Activated T-cell treated with anti-CD3 and anti-CD28 coated beads, Interleukin-2, amount 50 U/mL, for 48 hours (primary cell): ENCODE results near the gene CXCR6.
"Not testable (repeated sequence)": the region's sequence is repeated elsewhere in the genome, so short reads cannot be mapped to it uniquely, and the experiment has no call there.

Experiments
- DNase-seq, 2 experiments: peaks; one replicate each; pipeline ENCODE4 v3.0.0-alpha.2; 2020

The CXCR6 gene

DNA sequence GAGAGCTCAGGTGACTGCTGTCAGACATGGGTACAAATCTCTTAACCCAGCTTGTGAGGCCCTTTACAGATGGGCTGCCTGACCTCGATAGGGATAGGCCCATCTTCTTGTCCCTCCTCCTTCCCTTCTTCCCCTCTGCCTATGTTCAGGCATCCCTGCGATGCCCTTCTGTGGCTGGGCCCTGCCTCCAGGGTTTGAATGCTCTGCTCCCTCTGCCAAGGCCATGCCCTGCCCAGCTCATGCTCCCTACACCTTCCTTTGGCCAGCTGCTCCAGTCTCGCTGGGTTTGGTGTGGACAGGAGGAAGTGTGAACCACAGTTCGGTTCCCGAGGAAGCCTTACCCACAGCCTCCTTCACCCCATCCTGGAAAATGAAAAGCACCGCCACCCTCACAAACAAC lies 48.1 kb downstream of the CXCR6 start:
- no peak for DNase-seq

DNA sequence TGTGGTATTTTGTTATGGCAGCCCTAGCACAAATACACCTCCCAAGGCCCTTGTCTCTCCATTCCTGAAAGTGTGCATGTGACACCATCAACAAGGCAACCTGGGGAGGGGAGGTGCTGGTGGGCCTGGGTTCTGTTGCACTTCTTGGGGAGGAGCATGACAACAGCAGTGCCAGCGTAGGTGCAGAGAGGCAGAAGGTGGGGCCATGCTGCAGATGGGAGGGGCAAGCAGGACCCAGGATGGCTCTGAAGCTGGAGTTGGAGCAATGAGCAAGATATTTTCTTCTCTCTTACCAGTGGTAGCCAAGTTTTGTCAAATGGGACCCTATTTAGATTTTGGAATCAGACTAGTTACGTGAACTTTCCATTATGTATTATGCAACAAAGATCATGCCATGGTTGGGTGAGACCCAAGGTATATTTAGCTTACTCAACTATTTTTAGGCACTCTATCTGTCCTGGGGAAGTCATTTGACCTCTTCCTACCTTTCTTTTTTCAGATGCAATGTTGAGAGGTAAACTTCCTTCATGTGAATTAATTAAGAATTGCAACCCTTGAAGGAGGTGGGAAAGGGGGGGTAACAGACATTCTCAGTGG lies 49.0 kb downstream of the CXCR6 start:
- DNase-seq = no peak

DNA sequence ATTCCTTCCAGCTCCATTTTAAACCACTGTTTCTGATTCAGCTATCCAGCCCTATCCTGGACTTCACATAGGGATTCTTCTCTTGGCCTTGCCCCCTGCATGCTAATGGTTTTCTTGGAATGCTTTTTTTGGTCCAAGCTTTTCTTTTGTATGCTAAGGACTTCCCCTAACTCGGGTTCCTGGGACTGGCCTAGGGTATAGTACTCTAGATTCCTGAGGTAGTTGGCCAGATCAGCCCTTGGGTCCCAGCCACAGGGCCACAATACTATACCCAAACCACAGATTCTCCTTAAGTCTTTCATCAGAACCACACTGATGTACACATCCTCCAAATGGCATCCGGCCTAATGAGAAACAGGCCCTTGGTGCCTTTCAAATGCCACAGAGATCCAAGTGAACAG lies 49.6 kb downstream of the CXCR6 start:
- DNase-seq = no peak

DNA sequence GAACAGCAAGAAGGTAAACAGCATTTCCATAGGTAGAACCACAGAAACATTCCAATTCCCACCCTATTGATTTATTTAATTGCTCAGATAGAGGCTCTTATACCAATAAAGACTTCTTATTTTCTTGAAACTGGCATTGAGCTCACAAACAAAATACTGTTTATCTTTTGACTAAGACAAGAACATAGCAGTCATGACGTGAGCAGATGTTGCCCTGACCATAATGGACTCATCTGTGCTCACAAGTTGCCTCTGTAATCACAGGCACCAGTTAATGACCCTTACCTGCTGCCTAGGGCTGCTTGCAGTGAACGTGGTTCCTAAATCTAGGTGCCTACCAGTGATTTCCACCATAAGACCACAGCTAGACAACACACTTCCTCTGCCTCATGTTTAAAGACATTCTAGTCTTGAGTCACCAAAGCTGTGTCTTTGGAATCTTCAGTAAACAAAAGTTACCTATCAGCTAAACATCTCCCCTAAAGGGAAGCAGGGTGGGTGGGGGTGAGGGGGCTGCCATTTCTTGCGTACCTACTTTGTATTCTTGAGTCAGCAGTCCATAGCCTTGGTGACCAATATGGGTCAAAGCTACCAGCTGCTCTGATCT lies 50.3 kb downstream of the CXCR6 start:
- DNase-seq = no peak

DNA sequence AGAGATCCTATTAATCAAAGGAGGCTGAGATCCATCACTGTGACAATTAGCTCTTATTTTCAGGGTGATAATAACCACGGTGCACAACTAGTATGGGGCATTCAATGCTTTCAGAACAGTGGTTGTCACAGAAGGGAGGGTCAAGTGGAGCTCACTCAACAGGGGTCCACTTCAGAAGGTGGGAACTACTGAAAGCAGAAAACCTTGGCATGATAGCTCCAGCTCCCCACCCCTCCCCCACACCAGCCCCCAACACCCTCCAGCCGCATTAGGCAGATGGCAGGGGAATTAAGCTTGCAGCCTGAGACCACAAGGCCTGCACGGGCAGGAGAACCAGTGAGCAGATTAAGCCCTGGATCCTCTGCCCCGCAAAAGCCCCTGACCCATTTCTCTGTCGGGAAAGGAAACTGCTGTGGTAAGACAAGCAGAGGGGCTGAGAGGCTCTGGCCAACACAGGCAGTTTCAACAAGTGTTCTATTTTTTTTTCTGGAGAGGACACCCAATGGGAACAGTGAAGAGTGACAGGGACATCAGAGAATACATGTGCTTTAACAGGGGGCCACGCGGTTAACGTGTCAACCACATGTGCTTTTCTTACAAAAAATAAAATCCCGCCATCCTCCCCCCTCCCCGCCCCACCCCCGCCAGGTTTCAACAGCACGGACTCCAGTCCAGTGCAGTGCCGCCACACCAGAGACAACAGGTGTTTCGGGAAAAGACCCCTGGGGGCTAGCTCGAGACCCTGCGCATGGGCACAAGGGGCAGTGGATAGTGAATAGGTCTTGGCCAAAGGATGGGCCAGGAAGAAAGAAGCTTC lies 51.4 kb downstream of the CXCR6 start:
- peak; percentile 62 to 65 for DNase-seq

DNA sequence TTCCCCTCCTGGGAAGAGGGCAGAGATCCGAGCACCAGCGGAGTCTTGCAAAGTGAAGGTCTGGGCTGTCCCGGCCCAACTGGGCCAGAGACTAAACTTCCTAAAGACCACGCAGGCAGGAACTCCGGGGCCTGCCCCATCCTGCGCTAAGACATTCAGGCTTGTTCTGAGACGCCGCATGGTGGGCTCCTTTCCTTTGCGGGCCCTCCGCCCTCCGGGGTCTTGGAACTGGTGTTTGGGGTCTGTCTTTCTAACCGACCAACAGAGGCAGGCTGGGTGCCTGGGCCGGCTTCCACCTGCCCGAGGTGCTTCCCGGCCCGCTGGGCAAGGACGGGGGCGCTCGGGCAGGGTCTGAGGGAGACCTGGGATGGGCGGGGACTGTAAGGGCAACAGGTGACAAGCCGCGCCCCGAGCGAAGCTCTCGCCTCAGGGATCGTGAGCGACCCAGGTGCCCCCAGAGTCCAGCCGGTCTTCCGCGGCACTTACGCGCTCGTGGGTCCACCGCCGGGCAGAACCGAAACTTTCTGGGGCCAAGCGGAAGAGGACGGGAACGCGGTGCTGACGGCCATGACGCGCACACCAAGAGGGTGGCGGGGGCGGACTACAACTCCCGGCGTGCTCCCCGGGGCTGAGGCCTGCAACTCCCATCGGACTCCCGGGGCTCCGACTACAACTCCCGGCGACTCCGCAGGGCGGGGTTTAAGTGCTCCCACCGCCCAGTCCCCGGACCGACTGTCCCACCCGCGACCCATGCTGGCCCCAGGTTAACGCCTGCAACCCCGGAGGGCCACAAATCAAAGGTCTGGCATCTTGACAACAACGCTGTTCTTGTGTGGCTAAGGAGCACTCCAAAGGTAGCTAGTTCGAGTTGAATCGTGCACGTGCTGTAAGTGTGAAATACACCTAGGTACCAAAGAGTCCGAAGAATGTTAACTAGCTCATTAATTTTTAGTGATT lies 52.2 kb downstream of the CXCR6 start, which contains the start of gene FYCO1:
Gene FYCO1 (minus strand): TSS at position 589 of the 957 bp plus-strand sequence. CDS start 10,914 bp downstream, outside the sequence.
- peak; percentile 90 to 92 for DNase-seq

DNA sequence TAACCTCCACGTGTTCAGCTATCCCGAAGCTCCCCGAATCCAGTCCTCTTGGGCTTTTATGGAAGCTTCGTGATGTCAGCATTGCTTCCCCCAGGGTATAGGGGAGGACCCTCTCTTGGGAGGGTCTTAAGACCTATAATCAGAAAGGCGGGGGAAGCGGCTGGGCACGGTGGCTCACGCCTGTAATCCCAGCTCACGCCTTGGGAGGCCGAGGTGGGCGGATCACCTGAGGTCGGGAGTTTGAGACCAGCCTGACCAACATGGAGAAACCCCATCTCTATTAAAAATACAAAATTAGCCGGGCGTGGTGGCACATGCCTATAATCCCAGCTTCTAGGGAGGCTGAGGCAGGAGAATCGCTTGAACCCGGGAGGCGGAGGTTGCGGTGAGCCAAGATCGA lies 54.2 kb downstream of the CXCR6 start:
- DNase-seq = not testable (repeated sequence)

DNA sequence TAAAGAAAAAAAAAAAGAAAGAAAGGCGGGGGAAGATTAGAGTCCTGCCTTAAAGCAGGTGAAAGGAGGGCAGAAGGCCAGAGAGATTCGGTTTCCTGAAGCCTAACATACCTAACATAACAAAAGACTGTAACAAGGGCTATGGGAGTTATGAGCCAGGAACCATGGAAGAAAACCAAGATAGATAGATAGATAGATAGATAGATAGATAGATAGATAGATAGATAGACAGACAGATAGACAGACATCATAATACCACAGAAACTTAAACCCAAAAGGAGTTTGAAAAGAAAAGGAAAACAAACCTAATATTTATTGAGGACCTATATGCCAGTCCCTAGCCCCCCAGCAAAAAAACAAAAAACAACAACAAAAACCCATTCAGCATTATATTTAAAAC lies 54.7 kb downstream of the CXCR6 start:
- no peak for DNase-seq
